Measurements from ENCODE around the gene CSRP2. TPM values are rescaled to one million over a fixed set of nuclear protein-coding genes. Genes with fewer than 3 reads are reported as not detected.

The CSRP2 gene
- total and polyA plus RNA-seq, 2 of the 8 experiments (the other 6 are each of a cell fraction or from before 2014, with no cell fraction given), result 149 to 227 TPM

DNA sequence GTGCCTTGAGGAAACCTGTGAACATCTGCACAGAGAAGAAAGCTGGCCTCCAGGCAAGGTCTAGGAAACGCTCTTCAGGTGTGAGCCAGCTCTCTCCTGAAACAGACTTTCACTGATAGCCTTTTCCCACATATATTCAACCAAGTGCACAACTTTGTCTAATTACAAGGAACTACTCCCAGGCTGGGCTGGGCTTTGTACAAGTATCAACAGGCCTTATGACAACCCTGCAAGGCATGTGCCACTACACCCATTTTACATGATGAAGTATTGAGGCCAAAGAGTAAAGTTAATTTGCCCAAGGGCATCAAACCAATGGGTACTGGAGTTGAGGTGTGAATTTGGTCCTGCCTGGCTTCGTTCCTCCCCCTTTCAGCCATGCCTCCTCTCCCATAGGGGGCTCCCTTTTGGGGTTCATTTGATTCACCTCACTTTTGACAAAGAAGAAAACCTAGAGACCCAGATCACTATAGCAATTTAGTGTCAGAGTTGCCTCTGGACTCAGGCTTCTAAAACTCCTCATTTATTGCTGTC is 2.1 kb downstream of the CSRP2 start (continued):
- no peak for TF ChIP-seq RNF2 (IDR thresholded peaks at IDR 0.05; ENCODE audit: borderline replicate concordance, low read depth, low read length, missing control alignments, poor library complexity, severe bottlenecking)
- TF ChIP-seq ASH2L (IDR thresholded peaks at IDR 0.05; ENCODE audit: low read length), result no peak

All from H1 (cell line).